ENCODE data around the gene AMFR. TPM values are rescaled to one million over a fixed set of nuclear protein-coding genes. Genes with fewer than 3 reads are reported as not detected.

The AMFR gene
- total and polyA plus RNA-seq, 2 of the 13 experiments (the other 11 are each of a cell fraction or from before 2014, with no cell fraction given) = 52.9 to 108 TPM

GRCh38 chr16:56423584-56424403 is 1.6 kb downstream of the AMFR start (continued):
- no peak for TF ChIP-seq NFATC3 (CRISPR knock-in tag; IDR thresholded peaks at IDR 0.05)
- TF ChIP-seq, protein P1, sequence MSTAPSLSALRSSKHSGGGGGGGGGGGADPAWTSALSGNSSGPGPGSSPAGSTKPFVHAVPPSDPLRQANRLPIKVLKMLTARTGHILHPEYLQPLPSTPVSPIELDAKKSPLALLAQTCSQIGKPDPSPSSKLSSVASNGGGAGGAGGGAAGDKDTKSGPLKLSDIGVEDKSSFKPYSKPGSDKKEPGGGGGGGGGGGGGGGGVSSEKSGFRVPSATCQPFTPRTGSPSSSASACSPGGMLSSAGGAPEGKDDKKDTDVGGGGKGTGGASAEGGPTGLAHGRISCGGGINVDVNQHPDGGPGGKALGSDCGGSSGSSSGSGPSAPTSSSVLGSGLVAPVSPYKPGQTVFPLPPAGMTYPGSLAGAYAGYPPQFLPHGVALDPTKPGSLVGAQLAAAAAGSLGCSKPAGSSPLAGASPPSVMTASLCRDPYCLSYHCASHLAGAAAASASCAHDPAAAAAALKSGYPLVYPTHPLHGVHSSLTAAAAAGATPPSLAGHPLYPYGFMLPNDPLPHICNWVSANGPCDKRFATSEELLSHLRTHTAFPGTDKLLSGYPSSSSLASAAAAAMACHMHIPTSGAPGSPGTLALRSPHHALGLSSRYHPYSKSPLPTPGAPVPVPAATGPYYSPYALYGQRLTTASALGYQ (CRISPR knock-in tag; IDR thresholded peaks at IDR 0.05) = 0 out of 2 replicates have a peak, but pooled peaks have one; percentile 25
- TF ChIP-seq, protein P2, sequence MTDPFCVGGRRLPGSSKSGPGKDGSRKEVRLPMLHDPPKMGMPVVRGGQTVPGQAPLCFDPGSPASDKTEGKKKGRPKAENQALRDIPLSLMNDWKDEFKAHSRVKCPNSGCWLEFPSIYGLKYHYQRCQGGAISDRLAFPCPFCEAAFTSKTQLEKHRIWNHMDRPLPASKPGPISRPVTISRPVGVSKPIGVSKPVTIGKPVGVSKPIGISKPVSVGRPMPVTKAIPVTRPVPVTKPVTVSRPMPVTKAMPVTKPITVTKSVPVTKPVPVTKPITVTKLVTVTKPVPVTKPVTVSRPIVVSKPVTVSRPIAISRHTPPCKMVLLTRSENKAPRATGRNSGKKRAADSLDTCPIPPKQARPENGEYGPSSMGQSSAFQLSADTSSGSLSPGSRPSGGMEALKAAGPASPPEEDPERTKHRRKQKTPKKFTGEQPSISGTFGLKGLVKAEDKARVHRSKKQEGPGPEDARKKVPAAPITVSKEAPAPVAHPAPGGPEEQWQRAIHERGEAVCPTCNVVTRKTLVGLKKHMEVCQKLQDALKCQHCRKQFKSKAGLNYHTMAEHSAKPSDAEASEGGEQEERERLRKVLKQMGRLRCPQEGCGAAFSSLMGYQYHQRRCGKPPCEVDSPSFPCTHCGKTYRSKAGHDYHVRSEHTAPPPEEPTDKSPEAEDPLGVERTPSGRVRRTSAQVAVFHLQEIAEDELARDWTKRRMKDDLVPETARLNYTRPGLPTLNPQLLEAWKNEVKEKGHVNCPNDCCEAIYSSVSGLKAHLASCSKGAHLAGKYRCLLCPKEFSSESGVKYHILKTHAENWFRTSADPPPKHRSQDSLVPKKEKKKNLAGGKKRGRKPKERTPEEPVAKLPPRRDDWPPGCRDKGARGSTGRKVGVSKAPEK (CRISPR knock-in tag; IDR thresholded peaks at IDR 0.05; ENCODE audit: borderline replicate concordance) = no peak
- no peak for TF ChIP-seq ZNF672 (CRISPR knock-in tag; IDR thresholded peaks at IDR 0.05)
- TF ChIP-seq ZBTB37 (CRISPR knock-in tag; IDR thresholded peaks at IDR 0.05) = no peak
- peak; percentile 68; the same call in 1 of the 2 replicates for TF ChIP-seq ZNF775 (CRISPR knock-in tag; IDR thresholded peaks at IDR 0.05; ENCODE audit: borderline replicate concordance)
- TF ChIP-seq, protein P3, sequence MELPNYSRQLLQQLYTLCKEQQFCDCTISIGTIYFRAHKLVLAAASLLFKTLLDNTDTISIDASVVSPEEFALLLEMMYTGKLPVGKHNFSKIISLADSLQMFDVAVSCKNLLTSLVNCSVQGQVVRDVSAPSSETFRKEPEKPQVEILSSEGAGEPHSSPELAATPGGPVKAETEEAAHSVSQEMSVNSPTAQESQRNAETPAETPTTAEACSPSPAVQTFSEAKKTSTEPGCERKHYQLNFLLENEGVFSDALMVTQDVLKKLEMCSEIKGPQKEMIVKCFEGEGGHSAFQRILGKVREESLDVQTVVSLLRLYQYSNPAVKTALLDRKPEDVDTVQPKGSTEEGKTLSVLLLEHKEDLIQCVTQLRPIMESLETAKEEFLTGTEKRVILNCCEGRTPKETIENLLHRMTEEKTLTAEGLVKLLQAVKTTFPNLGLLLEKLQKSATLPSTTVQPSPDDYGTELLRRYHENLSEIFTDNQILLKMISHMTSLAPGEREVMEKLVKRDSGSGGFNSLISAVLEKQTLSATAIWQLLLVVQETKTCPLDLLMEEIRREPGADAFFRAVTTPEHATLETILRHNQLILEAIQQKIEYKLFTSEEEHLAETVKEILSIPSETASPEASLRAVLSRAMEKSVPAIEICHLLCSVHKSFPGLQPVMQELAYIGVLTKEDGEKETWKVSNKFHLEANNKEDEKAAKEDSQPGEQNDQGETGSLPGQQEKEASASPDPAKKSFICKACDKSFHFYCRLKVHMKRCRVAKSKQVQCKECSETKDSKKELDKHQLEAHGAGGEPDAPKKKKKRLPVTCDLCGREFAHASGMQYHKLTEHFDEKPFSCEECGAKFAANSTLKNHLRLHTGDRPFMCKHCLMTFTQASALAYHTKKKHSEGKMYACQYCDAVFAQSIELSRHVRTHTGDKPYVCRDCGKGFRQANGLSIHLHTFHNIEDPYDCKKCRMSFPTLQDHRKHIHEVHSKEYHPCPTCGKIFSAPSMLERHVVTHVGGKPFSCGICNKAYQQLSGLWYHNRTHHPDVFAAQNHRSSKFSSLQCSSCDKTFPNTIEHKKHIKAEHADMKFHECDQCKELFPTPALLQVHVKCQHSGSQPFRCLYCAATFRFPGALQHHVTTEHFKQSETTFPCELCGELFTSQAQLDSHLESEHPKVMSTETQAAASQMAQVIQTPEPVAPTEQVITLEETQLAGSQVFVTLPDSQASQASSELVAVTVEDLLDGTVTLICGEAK (IDR thresholded peaks at IDR 0.05) = no peak
- TF ChIP-seq, protein P3 (CRISPR knock-in tag; IDR thresholded peaks at IDR 0.05) = no peak
- peak; percentile 23; the same call in 1 of the 2 replicates for TF ChIP-seq KMT2A (CRISPR knock-in tag; IDR thresholded peaks at IDR 0.05)
- peak; percentile 26; the same call in 1 of the 2 replicates for TF ChIP-seq ERF (CRISPR knock-in tag; IDR thresholded peaks at IDR 0.05)
- TF ChIP-seq HNRNPLL (IDR thresholded peaks at IDR 0.05; ENCODE audit: low read depth, low read length, poor library complexity, severe bottlenecking) = no peak
- TF ChIP-seq SRSF9 (IDR thresholded peaks at IDR 0.05; ENCODE audit: borderline replicate concordance, insufficient read depth, low read depth, low read length, poor library complexity, severe bottlenecking) = no peak
